ENCODE data around the gene SLC6A7.

DNA sequence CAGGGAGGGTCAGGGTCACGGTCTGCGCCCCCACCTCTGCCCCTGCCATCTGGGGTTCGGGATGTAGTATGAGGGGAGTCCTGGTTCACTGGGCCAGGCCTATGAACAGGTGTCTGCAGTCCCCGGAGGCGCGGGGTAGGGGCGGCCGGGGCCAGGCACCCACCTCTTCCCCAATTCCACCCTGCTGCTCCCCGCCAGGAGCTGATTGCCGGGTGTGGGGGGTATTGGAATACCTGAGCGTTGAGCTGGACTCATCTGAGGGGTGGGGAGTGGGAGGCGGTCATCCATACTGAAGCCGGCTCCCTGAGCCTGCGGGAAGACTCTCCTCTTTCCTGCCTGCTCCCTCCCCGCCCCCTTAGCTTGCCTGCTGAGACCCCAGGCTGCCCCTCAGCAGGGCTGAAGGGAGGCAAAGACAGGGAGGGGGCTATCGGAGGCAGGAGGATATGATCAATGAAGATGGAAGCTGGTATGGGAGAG lies 679 bp downstream of the SLC6A7 start:
- TF ChIP-seq, protein P1, sequence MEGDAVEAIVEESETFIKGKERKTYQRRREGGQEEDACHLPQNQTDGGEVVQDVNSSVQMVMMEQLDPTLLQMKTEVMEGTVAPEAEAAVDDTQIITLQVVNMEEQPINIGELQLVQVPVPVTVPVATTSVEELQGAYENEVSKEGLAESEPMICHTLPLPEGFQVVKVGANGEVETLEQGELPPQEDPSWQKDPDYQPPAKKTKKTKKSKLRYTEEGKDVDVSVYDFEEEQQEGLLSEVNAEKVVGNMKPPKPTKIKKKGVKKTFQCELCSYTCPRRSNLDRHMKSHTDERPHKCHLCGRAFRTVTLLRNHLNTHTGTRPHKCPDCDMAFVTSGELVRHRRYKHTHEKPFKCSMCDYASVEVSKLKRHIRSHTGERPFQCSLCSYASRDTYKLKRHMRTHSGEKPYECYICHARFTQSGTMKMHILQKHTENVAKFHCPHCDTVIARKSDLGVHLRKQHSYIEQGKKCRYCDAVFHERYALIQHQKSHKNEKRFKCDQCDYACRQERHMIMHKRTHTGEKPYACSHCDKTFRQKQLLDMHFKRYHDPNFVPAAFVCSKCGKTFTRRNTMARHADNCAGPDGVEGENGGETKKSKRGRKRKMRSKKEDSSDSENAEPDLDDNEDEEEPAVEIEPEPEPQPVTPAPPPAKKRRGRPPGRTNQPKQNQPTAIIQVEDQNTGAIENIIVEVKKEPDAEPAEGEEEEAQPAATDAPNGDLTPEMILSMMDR (IDR thresholded peaks at IDR 0.05 in 4 of 5, conservative IDR thresholded peaks at IDR 0.05 in 1 of 5) = no peak
- no peak for TF ChIP-seq POLR2A (IDR thresholded peaks at IDR 0.05)

All from gastrocnemius medialis (tissue), 4 donors.